ENCODE measurements around the gene FAAH2. TPM values are rescaled to one million over a fixed set of nuclear protein-coding genes. Genes with fewer than 3 reads are reported as not detected.

FAAH2 gene
- 6.5 and 9.3 TPM in 2 replicates for polyA plus RNA-seq
- polyA minus RNA-seq = 5.1 and 10.7 TPM in 2 replicates

DNA sequence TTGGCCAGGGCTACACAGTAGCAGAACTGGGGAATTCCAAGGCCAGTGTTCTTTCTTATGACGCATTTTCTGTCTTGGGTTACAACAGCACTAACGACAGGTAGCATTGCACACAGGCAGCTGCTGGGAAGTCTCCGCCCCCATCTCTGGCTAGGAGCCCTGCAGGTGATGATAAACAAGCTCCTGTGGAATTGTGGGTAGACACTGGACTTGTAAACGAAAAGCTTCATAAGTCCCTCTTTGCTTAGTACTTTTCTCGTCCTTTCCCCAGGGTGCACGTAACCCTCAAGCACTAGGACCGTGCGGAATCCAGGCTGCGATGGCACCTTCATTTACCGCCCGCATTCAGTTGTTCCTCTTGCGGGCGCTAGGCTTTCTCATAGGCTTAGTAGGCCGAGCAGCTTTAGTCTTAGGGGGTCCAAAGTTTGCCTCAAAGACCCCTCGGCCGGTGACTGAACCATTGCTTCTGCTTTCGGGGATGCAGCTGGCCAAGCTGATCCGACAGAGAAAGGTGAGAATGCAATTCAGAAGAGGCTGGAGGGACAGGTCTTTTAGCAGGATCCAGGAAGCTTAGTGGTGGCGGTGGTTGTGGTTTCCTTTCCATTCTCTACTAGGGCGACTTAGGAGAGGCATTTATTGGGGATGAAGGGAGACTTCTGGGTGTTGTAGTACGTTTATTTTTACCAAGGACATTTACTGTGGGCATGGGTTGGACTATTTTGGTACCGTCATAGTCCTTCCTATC, at the start of gene FAAH2:
Gene FAAH2, plus strand, starts transcription at position 200 of the 745 bp plus-strand sequence. Its CDS starts 120 bp downstream, at position 320.
- Histone ChIP-seq H3K4me2 (ENCODE audit: low read length) (no peak within 1 kb of the TSS), H3K4me3 (ENCODE audit: low read length) (peak within 1 kb of the TSS; percentile 60), H4K20me1 (ENCODE audit: insufficient read depth) (no peaks in the 10 kb centered on the region), H3K9me3 (ENCODE audit: low read length) (no peaks in the 10 kb centered on the region), H3K9me2 (ENCODE audit: insufficient read depth, low read length) (no peaks in the 10 kb centered on the region), H3K9ac (ENCODE audit: low read length) (peak within 1 kb of the TSS; percentile 5), H3K27me3 (ENCODE audit: insufficient read depth, low read depth, low read length) (no peaks in the 10 kb centered on the region), H3K79me2 (replicated peaks; ENCODE audit: insufficient read depth, low read length) (no peaks in the 10 kb centered on the region), H3K27ac (ENCODE audit: low read length) (no peak within 1 kb of the TSS), H3F3A (ENCODE audit: insufficient read depth, low read length, poor library complexity, severe bottlenecking) (no peaks in the 10 kb centered on the region), H3K36me3 (ENCODE audit: insufficient read depth, low read length) (no peaks in the 10 kb centered on the region), H2AFZ (ENCODE audit: low read depth, low read length) (no peak within 1 kb of the TSS)
- TF ChIP-seq SMC3 (conservative IDR thresholded peaks at IDR 0.05; ENCODE audit: poor library complexity) (no peak), POLR2AphosphoS5 (IDR thresholded peaks at IDR 0.05) (no peak), RAD21 (conservative IDR thresholded peaks at IDR 0.05) (no peak), REST (IDR thresholded peaks at IDR 0.05; ENCODE audit: borderline replicate concordance) (no peak), TAF1 (IDR thresholded peaks at IDR 0.05; ENCODE audit: low read depth) (no peak), MXI1 (conservative IDR thresholded peaks at IDR 0.05; ENCODE audit: poor library complexity, severe bottlenecking) (no peak), EZH2 (IDR thresholded peaks at IDR 0.05; ENCODE audit: borderline replicate concordance, insufficient read depth, low read length, poor library complexity, severe bottlenecking) (no peak), EP300 (conservative IDR thresholded peaks at IDR 0.05; ENCODE audit: poor library complexity, severe bottlenecking) (no peak)
- TF ChIP-seq, protein P1, sequence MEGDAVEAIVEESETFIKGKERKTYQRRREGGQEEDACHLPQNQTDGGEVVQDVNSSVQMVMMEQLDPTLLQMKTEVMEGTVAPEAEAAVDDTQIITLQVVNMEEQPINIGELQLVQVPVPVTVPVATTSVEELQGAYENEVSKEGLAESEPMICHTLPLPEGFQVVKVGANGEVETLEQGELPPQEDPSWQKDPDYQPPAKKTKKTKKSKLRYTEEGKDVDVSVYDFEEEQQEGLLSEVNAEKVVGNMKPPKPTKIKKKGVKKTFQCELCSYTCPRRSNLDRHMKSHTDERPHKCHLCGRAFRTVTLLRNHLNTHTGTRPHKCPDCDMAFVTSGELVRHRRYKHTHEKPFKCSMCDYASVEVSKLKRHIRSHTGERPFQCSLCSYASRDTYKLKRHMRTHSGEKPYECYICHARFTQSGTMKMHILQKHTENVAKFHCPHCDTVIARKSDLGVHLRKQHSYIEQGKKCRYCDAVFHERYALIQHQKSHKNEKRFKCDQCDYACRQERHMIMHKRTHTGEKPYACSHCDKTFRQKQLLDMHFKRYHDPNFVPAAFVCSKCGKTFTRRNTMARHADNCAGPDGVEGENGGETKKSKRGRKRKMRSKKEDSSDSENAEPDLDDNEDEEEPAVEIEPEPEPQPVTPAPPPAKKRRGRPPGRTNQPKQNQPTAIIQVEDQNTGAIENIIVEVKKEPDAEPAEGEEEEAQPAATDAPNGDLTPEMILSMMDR (IDR thresholded peaks at IDR 0.05; ENCODE audit: poor library complexity, severe bottlenecking) = no peak

DNA sequence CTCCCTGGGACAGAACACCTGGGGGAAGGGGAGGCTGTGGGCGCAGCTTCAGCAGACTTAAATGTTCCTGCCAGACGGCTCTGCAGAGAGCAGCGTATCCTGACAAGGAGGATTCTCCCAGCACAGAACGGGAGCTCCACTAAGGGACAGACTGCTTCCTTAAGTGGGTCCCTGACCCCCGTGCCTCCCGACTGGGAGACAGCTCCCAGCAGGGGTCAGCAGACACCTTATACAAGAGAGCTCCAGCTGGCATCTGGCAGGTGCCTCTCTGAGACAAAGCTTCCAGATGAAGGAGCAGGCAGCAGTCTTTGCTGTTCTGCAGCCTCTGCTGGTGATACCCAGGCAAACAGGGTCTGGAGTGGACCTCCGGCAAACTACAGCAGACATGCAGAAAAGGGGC, 44.5 kb upstream of the FAAH2 start:
- Histone ChIP-seq H3K4me2 (ENCODE audit: low read length) (no peak overlapping the region), H3K4me3 (ENCODE audit: low read length) (no peak overlapping the region), H3F3A (ENCODE audit: insufficient read depth, low read length, poor library complexity, severe bottlenecking) (no peaks in the 10 kb centered on the region), H3K9me2 (ENCODE audit: insufficient read depth, low read length) (no peaks in the 10 kb centered on the region), H3K9me3 (ENCODE audit: low read length) (no peaks in the 10 kb centered on the region), H3K9ac (ENCODE audit: low read length) (no peak overlapping the region), H3K79me2 (replicated peaks; ENCODE audit: insufficient read depth, low read length) (no peaks in the 10 kb centered on the region), H4K20me1 (ENCODE audit: insufficient read depth) (no peaks in the 10 kb centered on the region), H3K27ac (ENCODE audit: low read length) (no peak overlapping the region), H2AFZ (ENCODE audit: low read depth, low read length) (no peak overlapping the region), H3K36me3 (ENCODE audit: insufficient read depth, low read length) (no peaks in the 10 kb centered on the region), H3K27me3 (ENCODE audit: insufficient read depth, low read depth, low read length) (no peaks in the 10 kb centered on the region)
- TF ChIP-seq RAD21 (conservative IDR thresholded peaks at IDR 0.05) = no peak
- no peak for TF ChIP-seq POLR2AphosphoS5 (IDR thresholded peaks at IDR 0.05)
- TF ChIP-seq SMC3 (conservative IDR thresholded peaks at IDR 0.05; ENCODE audit: poor library complexity) = no peak
- no peak for TF ChIP-seq EP300 (conservative IDR thresholded peaks at IDR 0.05; ENCODE audit: poor library complexity, severe bottlenecking)
